GM21576 (cell line): ENCODE data around the gene LIM2.

Experiments
- ATAC-seq: cut with Tn5 transposase; IDR thresholded peaks from one replicate; pipeline ENCODE4 v1.9.1; 2021; ENCODE audit warnings: mild to moderate bottlenecking, moderate library complexity; ENCODE audit not compliant: unreplicated experiment

Gene LIM2

DNA sequence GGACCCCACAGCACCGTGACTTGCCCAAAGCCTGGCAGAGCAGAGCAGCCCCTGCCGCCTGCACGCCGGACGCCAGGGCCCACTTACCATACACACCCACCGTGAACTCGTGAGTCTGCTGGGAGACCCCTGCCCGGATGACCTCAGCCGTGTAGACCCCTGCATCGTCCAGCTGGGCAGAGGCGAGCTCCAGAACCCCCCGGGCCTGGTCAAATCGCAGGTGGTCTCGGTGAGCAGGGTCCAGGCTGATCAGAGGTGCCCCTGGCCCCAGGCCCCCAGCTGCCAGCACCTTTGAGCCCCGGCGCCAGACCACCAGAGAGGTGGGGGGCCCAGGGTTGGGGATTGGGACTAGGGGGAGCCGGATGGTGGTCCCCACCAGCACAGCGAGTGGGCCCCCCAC lies 46.7 kb downstream of the LIM2 start:
- no peak for ATAC-seq

DNA sequence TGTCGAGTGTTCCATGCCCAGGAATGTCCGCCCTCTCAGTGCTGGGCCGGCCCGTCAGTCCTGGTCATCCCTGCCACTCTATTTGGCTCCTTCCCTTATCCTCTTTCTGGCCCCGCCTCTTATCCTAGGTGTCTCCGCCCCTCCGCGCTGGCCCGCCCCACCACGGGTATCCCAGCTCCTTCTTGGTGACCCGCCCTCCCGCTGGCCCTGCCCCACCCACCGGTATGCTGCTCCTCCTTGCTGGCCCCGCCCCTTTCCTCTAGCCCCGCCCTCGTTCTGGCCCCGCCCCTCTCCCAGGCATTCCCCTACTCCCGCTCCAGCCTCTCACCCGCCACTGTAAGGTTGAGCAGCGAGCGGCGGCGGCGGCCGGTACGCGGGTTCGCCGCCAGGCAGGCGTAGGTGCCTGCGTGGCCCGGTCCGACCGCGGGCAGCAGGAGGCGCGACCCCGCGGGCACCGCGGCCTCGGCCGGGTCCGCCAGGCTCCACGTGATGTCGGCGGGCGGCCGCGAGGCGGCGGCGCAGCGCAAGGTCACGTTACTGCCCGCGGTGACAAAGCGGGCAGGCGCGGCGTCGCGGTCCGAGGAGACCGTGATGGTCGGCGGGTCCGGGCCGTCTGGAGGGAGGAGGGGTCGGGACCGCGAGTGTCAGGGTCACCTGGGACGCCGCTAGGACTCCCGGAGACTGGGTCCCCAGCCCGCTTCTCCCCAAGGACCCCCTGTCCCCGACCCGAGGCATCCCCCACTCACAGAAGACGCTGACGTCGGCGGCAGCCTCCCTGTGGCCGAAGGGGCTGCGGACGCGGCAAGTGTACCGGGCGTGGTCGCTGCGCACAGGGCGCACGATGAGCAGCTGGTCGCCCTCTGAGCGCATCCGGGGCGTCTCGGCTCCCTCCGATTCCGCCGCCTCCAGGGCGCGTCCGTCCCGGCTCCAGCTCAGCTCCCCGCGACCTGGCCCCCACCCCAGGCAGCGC lies 47.8 kb downstream of the LIM2 start:
- ATAC-seq: peak; percentile 49

DNA sequence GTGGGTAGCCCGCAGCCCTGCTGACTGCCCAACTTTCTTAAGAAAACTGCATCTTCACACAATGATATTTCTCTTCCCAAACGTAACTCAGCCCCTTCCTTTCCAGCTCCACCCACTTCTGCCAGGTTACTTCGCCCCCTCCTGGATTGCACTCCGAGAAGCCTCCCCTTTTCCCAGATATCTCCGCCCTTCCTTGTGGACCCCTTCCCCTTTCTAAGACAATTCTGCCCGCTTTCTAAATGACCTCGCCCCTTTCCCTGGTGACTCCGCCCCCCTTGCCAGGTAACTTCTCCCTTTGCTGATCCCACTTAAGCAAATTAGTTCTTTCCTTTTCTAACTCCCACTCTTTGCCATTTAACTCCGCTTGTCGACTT lies 48.5 kb downstream of the LIM2 start:
- no peak for ATAC-seq

DNA sequence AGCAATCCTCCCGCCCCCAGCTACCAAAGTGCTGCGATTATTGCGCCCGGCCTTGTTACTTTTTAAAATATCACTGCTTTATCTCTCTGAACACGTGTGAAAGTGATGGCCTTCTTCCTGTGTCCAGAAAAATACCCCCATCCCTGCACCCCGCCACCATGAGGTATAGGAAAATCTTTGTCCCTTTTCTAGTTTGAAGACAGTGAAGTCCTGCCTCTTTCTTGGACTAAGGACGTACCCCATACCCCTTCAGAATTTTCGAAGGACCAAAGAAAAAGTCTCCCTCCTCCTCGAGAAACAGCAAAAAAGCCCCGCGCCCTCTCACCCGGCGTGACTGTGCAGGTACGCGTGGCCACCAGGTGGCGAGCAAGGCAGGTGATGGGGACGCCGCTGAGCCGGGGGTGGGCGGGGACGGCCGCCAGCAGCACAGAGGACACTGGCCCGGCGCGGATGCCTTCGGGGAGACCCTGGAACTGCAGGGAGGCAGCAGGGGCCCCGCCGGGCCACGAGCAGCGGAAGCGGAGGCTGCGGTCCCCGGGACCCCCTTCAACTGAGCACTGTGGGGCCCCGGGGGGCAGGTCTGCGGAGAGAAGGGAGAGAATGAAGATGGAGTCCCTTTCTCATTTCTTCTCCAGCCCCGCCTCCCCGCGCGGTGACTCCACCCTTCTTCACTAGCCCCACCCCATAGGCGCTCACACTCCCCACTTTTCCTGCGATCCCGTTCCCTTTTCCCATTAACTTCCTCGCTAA lies 49.0 kb downstream of the LIM2 start:
- ATAC-seq: peak; percentile 40

DNA sequence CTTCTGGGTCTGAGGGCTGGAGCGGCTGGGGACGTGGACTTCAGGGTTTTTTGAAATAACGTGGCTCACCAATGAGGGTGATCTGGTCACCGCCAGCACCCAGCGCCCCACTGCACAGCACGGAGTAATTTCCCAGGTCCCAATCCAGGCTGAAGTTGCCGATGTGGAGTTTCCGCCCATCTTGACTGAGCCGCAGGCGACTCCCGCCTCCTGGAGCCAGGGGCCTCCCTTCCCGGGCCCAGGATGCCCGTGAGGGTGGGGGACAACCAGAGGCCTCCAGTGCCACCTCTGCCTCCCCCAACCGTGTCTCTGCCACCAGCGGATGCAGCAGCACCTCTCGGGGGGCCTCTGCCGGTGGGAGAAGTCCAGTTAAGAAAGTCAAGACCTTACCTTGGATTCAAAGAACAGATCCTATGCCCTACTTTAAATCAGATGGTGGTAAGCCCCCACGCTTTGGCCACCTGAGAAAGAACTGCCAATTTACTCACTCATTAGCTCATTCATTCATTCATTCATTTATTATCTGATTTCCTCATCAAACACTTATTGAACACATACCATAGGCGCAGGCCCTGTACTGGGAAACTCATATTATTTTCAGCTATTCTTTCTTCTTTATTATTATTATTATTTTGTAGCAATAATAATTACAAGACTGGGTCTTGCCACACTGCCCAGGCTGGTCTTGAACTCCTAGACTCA lies 49.8 kb downstream of the LIM2 start:
- ATAC-seq: no peak

DNA sequence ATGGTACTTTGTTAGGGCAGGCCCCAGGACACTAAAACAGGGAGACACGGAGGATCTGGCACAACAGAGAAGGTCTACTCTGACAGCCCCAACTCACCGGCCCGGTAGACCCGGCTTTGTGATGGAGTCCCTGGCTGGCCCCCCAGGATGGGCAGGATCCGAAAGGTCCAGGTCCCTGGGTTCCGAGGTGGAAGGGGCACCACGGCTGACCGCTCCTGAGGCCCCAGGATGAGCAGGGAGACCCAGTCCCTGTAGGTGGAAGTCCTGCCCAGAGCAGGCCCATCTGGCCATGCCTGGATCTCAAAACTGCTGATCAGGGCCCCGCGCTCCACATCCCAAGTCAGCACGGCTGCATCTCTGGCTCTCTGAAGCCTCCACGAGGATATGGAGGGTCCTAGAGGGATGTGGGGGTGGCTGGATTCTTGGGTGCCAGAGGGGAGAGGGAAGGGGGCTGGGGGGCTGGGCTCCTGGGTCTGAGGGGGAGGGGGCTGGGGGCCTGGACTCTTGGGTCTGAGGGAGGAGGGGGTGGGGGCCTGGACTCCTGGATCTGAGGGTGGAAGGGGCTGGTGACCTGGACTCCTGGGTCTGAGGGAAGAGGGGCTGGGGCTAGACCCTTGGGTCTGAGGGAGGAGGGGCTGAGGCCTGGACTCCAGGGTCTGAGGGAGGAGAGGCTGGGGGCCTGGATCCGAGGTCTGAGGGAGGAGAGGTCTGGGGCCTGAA lies 50.5 kb downstream of the LIM2 start:
- ATAC-seq: no peak

DNA sequence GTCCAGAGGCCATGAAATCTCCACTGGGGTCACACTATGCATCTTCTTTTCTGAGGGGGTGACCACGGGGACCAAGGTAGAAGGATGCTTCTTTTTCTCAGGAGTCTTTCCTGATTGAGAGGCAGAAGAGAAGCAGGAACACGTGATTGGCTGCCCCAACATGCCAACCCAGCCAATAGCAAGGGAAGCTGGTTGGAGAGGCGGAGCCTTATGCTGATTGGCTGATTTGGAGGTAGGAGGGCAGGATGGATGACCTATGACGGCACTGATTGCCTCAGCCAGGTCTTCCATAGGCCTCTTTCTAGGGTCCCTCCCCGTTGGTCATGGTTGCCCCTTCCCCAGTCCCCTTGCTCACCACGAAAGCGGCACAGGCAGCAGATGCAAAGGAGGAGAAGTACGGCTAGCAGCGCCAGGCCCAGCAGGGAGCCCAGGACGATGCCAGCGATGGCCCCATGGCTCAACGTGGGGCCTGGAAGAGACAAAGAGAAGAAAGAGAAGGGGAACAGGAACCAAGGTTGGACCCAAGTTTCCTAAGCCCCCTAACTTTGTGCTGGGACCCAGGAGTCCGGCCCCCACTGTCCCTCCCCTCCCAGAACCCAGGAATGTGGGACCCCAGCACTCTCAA lies 53.8 kb downstream of the LIM2 start:
- no peak for ATAC-seq

DNA sequence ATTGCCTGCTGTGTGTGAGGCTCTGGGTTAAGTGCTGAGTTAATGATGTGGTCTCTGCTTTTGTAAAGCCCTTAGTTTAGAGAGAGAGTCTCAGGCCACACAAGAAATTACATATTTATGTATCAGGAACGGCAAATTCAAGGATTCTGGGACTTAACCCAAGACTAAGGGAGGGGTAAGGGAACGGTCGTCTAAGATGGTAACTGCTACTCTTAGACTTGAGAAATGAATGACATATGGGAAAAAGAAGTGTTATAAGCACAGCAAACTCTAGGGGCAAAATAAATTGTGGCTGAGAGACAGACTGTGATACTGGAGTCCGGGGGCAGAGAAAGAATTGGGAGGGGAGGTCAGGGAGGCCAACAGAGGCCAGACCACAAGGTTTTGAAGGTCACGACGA lies 56.1 kb downstream of the LIM2 start:
- ATAC-seq: no peak

DNA sequence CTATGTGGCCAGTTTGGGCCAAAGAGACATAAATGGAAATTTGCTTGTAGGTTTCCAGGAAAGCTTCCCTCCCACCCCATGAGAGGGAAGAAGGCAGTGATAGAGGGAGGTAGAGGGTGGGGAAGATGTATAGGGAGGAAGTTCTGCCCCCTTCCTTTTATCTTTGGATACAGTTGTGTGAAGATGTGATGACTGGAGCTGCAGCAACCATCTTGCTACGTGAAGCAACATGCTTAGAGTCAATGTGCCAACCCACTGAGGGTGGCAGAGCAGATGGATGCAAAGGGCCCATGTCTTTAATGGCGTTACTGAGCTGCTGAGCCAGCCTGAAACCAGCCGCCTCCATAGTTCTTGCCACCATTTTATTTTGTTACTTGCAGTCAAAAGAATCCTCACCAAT lies 56.6 kb downstream of the LIM2 start:
- ATAC-seq: no peak

DNA sequence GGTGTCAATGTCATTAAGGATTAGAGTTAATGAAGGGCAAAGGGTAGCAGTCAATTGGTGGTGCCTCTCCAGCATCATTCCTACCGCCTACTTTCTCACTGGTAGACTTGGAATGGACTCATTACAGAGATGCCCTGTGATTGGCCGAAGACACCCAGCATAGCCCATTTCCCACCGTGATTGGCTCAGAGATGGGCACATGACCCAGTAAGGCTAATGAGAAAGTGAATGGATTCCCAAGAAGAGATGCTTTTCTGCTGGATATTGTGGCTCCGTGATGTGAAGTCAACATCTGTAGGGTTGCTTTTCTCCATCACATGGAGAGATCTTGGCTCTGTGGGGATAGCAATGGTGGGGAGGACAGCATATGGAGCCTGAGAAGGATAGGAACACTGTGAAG lies 57.4 kb downstream of the LIM2 start:
- no peak for ATAC-seq
